Measurements from ENCODE around the gene SMIM10.

Gene SMIM10

GRCh38 chrX:134982748-134983147 is 8.0 kb upstream of the SMIM10 start:
- TF ChIP-seq TAF1 (IDR thresholded peaks at IDR 0.05; ENCODE audit: low read depth), result no peak
- TF ChIP-seq EP300 (IDR thresholded peaks at IDR 0.05; ENCODE audit: borderline replicate concordance), result no peak
- no peak for TF ChIP-seq FOXM1 (IDR thresholded peaks at IDR 0.05; ENCODE audit: borderline replicate concordance, low read depth)
- no peak for TF ChIP-seq MAX (IDR thresholded peaks at IDR 0.05)
- TF ChIP-seq EGR1 (IDR thresholded peaks at IDR 0.05), result no peak
- TF ChIP-seq TCF12 (IDR thresholded peaks at IDR 0.05; ENCODE audit: low read depth), result no peak
- TF ChIP-seq YY1 (IDR thresholded peaks at IDR 0.05; ENCODE audit: low read depth), result no peak
- TF ChIP-seq ZBTB7A (IDR thresholded peaks at IDR 0.05; ENCODE audit: low read depth), result no peak
- TF ChIP-seq REST (IDR thresholded peaks at IDR 0.05; ENCODE audit: low read depth), result no peak
- TF ChIP-seq NFIC (IDR thresholded peaks at IDR 0.05), result no peak

GRCh38 chrX:134985479-134985878 is 5.3 kb upstream of the SMIM10 start:
- TF ChIP-seq ZBTB7A (IDR thresholded peaks at IDR 0.05; ENCODE audit: low read depth) (no peak), NFIC (IDR thresholded peaks at IDR 0.05) (no peak), TEAD4 (IDR thresholded peaks at IDR 0.05) (no peak), MAX (IDR thresholded peaks at IDR 0.05) (no peak), USF1 (IDR thresholded peaks at IDR 0.05) (no peak), TCF12 (IDR thresholded peaks at IDR 0.05; ENCODE audit: low read depth) (no peak), REST (IDR thresholded peaks at IDR 0.05; ENCODE audit: low read depth) (no peak), CREB1 (IDR thresholded peaks at IDR 0.05; ENCODE audit: low read depth) (no peak), YY1 (IDR thresholded peaks at IDR 0.05; ENCODE audit: low read depth) (no peak), EGR1 (IDR thresholded peaks at IDR 0.05) (no peak), TAF1 (IDR thresholded peaks at IDR 0.05; ENCODE audit: low read depth) (no peak), CEBPB (IDR thresholded peaks at IDR 0.05) (no peak), FOXM1 (IDR thresholded peaks at IDR 0.05; ENCODE audit: borderline replicate concordance, low read depth) (no peak), RAD21 (IDR thresholded peaks at IDR 0.05; ENCODE audit: low read depth) (no peak), EP300 (IDR thresholded peaks at IDR 0.05; ENCODE audit: borderline replicate concordance) (no peak)

- TF ChIP-seq NFIC (IDR thresholded peaks at IDR 0.05) (no peak), USF1 (IDR thresholded peaks at IDR 0.05) (no peak), CEBPB (IDR thresholded peaks at IDR 0.05) (no peak), TAF1 (IDR thresholded peaks at IDR 0.05; ENCODE audit: low read depth) (no peak), EP300 (IDR thresholded peaks at IDR 0.05; ENCODE audit: borderline replicate concordance) (no peak), YY1 (IDR thresholded peaks at IDR 0.05; ENCODE audit: low read depth) (no peak), TEAD4 (IDR thresholded peaks at IDR 0.05) (no peak), FOXM1 (IDR thresholded peaks at IDR 0.05; ENCODE audit: borderline replicate concordance, low read depth) (no peak), CREB1 (IDR thresholded peaks at IDR 0.05; ENCODE audit: low read depth) (no peak), ZBTB7A (IDR thresholded peaks at IDR 0.05; ENCODE audit: low read depth) (no peak), RAD21 (IDR thresholded peaks at IDR 0.05; ENCODE audit: low read depth) (no peak), TCF12 (IDR thresholded peaks at IDR 0.05; ENCODE audit: low read depth) (no peak), REST (IDR thresholded peaks at IDR 0.05; ENCODE audit: low read depth) (no peak), EGR1 (IDR thresholded peaks at IDR 0.05) (no peak), MAX (IDR thresholded peaks at IDR 0.05) (no peak)
Measured at GRCh38 chrX:134990475-134990800, 353 bp upstream of the SMIM10 start.

- TF ChIP-seq USF1 (IDR thresholded peaks at IDR 0.05) (no peak), TAF1 (IDR thresholded peaks at IDR 0.05; ENCODE audit: low read depth) (no peak), CEBPB (IDR thresholded peaks at IDR 0.05) (no peak), EP300 (IDR thresholded peaks at IDR 0.05; ENCODE audit: borderline replicate concordance) (no peak), ZBTB7A (IDR thresholded peaks at IDR 0.05; ENCODE audit: low read depth) (no peak), FOXM1 (IDR thresholded peaks at IDR 0.05; ENCODE audit: borderline replicate concordance, low read depth) (no peak), REST (IDR thresholded peaks at IDR 0.05; ENCODE audit: low read depth) (no peak)
Measured at GRCh38 chrX:134997646-134998045, 6.9 kb downstream of the SMIM10 start.
